Mucosa of descending colon (tissue), 3 donors: ENCODE data around the gene COL4A5. TPM values are rescaled to one million over a fixed set of nuclear protein-coding genes. Genes with fewer than 3 reads are reported as not detected.

ENCODE experiments used
- ATAC-seq: fragments of 200-7000 bp; cut with Tn5 transposase; one replicate; pipeline ENCODE4 v1.9.1; 2020; ENCODE audit warnings: mild to moderate bottlenecking, moderate library complexity
- DNase-seq, 3 donors: peaks; one replicate each; pipeline ENCODE4 v3.0.0-alpha.2; 2020
- H3K36me3 ChIP-seq: fragments of 200-600 bp; one replicate; pipeline ENCODE4 v1.8.0; 2021; ENCODE audit warnings: low read depth, mild to moderate bottlenecking
- H3K4me1 ChIP-seq: fragments of 200-600 bp; one replicate; pipeline ENCODE4 v1.8.0; 2021; ENCODE audit warnings: low read depth, mild to moderate bottlenecking
- H3K4me3 ChIP-seq: fragments of 200-600 bp; one replicate; pipeline ENCODE4 v1.8.0; 2021; ENCODE audit warnings: mild to moderate bottlenecking
- H3K9me3 ChIP-seq: fragments of 200-600 bp; one replicate; pipeline ENCODE4 v1.8.0; 2021; ENCODE audit warnings: mild to moderate bottlenecking
- intact Hi-C, 2 donors: fragments of 100-400 bp; cut with DNase I in 1 of 2; cut with micrococcal nuclease in 1 of 2; formaldehyde crosslinking; loops; one replicate each; pipeline versions ENCODE4 v1.11.0 to v1.11.1; 2022; cut with DNase I, micrococcal nuclease
- total RNA-seq, 3 donors: library from RNA; stranded (reverse); fragmentation: NEBNext Ultra II Directional in 2 of 3; extraction: Animal tissue kit (Norgen Biotek cat#: 25700) in 2 of 3; gene quantifications; one replicate each; pipeline versions ENCODE4 v1.2.1 to v1.2.4, GENCODE V29; 2021 to 2023
- TF ChIP-seq, protein P1 (sequence below): fragments of 200-600 bp; IDR thresholded peaks from one replicate; pipeline ENCODE4 v1.8.0; 2022; ENCODE audit warnings: antibody characterized with exemption, mild to moderate bottlenecking
- donor health status: DM: no; HTN: no; CAD: no; lungs with moderate emphysema.
- donor health status: DM: no; HTN: no; CAD: no.
- donor health status: DM: no; HTN: yes; CAD: no.

COL4A5 gene
- total RNA-seq, 3 donors from 2014 or later, result 5.0 to 6.2 (median 5.6) TPM

DNA sequence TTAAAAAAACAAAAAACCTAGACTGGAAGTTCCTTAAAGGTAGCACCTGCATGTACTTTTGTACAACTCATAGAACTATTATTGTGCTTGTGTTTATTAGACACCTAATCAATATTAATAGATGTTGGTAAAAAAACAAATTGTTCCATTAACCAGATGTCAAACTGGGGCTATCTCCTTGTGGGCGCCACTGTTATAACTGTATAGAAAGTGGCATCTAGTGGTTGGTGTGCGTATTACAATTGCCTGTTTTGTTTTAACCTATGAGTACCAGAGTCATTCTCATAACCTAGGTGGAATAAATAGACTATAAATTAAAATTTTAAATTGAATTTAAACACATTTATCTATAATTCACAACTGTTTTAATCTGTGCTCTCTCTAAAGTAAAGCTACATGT lies 97.4 kb downstream of the COL4A5 start:
- DNase-seq (peak in 1 of 3 donors; percentile 53), ATAC-seq (no peak)
- H3K36me3 ChIP-seq, result no peaks in the 10 kb centered on the region
- TF ChIP-seq, protein P1, sequence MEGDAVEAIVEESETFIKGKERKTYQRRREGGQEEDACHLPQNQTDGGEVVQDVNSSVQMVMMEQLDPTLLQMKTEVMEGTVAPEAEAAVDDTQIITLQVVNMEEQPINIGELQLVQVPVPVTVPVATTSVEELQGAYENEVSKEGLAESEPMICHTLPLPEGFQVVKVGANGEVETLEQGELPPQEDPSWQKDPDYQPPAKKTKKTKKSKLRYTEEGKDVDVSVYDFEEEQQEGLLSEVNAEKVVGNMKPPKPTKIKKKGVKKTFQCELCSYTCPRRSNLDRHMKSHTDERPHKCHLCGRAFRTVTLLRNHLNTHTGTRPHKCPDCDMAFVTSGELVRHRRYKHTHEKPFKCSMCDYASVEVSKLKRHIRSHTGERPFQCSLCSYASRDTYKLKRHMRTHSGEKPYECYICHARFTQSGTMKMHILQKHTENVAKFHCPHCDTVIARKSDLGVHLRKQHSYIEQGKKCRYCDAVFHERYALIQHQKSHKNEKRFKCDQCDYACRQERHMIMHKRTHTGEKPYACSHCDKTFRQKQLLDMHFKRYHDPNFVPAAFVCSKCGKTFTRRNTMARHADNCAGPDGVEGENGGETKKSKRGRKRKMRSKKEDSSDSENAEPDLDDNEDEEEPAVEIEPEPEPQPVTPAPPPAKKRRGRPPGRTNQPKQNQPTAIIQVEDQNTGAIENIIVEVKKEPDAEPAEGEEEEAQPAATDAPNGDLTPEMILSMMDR, result no peak
- H3K4me3 ChIP-seq, result no peak overlapping the region
- no peaks in the 10 kb centered on the region for H3K4me1 ChIP-seq
- intact Hi-C loops, result no loop called here
- H3K9me3 ChIP-seq, result no peaks in the 10 kb centered on the region

DNA sequence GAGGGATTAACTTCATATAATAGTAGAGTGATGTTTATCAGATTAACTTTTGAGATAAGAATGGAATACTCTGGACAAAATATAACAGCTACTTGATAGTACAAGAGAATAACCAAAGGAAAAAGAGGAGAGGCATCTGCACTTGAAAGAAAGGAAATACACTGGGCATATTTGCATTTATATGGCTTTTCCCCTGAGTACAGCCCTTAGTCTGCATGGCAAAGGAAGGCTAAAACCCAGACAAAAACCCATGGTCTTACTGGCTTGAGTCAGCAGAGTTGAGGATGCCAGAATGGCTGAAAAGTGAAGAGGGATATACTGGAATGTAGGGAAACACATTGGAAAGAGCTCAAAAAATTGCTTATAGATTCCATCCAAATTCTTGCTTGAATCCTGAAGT lies 101.6 kb downstream of the COL4A5 start:
- no peaks in the 10 kb centered on the region for H3K9me3 ChIP-seq
- TF ChIP-seq, protein P1, result no peak
- no peak overlapping the region for H3K4me3 ChIP-seq
- intact Hi-C loops, result no loop called here
- no peak for DNase-seq
- no peaks in the 10 kb centered on the region for H3K4me1 ChIP-seq
- H3K36me3 ChIP-seq, result no peaks in the 10 kb centered on the region
- no peak for ATAC-seq

DNA sequence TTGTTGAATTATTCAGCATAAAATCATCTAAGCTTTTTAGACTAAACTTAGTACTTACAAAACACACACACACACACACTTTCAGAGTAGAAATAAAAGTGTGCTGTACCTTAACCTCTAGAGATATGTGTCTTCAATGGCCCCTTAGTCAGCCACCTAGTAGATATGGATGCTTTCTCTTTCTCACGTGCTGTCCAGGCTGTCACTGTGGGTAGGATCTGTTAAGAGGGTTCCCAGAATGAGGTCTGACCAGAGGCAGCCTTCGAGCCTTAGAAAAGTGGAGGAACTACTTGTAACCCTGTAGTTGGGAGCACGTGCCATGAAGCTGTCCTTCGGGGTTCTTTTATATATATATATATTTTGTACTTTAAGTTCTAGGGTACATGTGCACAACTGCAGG lies 117.9 kb downstream of the COL4A5 start:
- no peaks in the 10 kb centered on the region for H3K9me3 ChIP-seq
- ATAC-seq, result no peak
- no peaks in the 10 kb centered on the region for H3K4me1 ChIP-seq
- DNase-seq, result no peak
- TF ChIP-seq, protein P1, result no peak
- H3K36me3 ChIP-seq, result no peaks in the 10 kb centered on the region
- intact Hi-C loops, result no loop called here
- H3K4me3 ChIP-seq, result no peak overlapping the region

DNA sequence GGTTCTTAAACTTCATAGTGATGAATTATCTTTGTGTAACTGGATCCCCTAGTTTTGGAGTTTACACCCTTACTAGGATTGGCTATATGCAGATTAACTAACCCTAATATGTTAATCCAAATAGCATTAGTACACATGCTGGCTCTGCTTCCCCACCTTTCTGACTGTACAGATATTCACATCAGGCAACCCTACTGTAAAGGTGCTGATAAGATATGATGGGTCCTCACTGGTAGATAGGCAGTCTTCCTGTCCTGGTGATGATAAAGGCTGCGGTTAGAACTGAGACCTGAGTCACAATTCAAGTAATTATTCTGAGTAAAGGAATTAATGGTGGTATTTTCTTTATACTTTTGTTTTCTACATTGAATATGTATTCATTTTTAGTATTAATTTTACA lies 118.6 kb downstream of the COL4A5 start:
- Histone ChIP-seq H3K36me3 (no peaks in the 10 kb centered on the region), H3K4me3 (no peak overlapping the region), H3K4me1 (no peaks in the 10 kb centered on the region), H3K9me3 (no peaks in the 10 kb centered on the region)
- no peak for DNase-seq
- intact Hi-C loops, result no loop called here
- no peak for ATAC-seq
- TF ChIP-seq, protein P1, result no peak

DNA sequence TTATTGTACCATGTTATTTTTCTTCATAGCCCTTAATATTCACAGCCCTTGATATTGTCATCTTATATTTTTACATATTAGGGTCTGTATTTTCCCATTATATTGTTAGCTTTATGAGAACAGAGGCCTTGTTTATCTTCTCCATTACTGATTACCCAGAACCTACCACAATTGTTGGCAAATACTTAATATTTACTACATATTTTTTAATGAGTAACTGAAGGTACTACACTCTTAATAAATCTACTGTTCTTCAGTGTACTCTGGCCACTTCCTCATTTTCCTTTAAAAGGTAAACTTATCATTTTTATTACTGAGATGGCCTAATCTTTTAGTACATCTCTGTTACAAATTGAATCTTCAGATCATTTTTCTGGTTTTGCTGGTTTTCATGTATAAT lies 133.5 kb downstream of the COL4A5 start:
- H3K36me3 ChIP-seq, result no peaks in the 10 kb centered on the region
- no peak for ATAC-seq
- DNase-seq, result no peak
- no peak overlapping the region for H3K4me3 ChIP-seq
- intact Hi-C loops, result no loop called here
- H3K9me3 ChIP-seq, result no peaks in the 10 kb centered on the region
- no peaks in the 10 kb centered on the region for H3K4me1 ChIP-seq
- TF ChIP-seq, protein P1, result no peak

DNA sequence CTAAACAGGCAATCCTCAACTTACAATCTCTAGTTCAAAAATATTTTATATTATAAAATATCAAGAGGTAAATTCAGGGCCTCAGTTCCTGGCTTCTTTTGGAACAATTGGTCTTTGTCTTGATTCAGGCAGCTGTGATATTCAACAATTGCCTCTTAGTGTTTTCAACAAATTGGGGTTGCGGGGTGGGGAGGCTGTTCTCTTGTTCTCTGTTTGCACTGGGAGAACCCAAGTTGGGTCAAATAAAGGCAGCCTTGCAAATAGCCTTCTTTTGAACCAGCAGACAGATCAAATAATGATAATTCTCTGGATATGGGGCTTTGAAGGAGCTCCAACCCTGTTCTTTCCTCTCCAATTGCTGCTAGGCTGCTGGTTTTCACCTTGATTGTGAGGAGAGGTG lies 142.5 kb downstream of the COL4A5 start:
- Histone ChIP-seq H3K9me3 (no peaks in the 10 kb centered on the region), H3K4me3 (no peak overlapping the region), H3K4me1 (no peaks in the 10 kb centered on the region), H3K36me3 (no peaks in the 10 kb centered on the region)
- ATAC-seq (no peak), DNase-seq (no peak)
- intact Hi-C loops, result no loop called here
- TF ChIP-seq, protein P1, result no peak
